K562 (cell line): ENCODE data around the gene EXT2. TPM values are rescaled to one million over a fixed set of nuclear protein-coding genes. Genes with fewer than 3 reads are reported as not detected.

Source experiments
- ATAC-seq: fragments of 200-7000 bp; cut with Tn5 transposase; 3 replicates; pipeline ENCODE4 v1.9.1; 2020; ENCODE audit warnings: moderate library complexity
- BruUV-seq: library from RNA; stranded (reverse); fragments of 400-500 nt; replicated peaks from 2 replicates; lab custom pipeline; 2021; lab: Mats Ljungman, UMichigan
- CTCF ChIA-PET: fragments of 300-600 bp; formaldehyde crosslinking; extraction: SDS; loops from one replicate; lab custom pipeline; 2021; ENCODE audit warnings: low intra/inter-chr PET ratio; lab: Yijun Ruan, JAX
- POLR2A ChIA-PET: fragments of 300-600, 350-650 bp; sonication (Branson Sonifier 250); formaldehyde crosslinking; extraction: SDS; loops from one replicate; lab custom pipeline; 2021; ENCODE audit warnings: antibody characterized with exemption, inconsistent platforms; lab: Yijun Ruan, JAX
- DNase-seq, 4 experiments: peaks; one replicate each; pipeline versions ENCODE4 v3.0.0 to v3.0.0-alpha.2; 2011 to 2018; ENCODE audit warnings: low spot score in 3 of 4, mixed read lengths in 3 of 4; ENCODE audit errors: extremely low read depth in 1 of 4
- FAIRE-seq: peaks from 2 replicates; lab custom pipeline; 2011; peaks lifted over from hg19 to GRCh38; lab: Jason Lieb, UNC
- H2AFZ ChIP-seq: 2 replicates; pipeline ENCODE4 v1.6.0; 2011; ENCODE audit warnings: low read depth, low read length, control low read depth, inconsistent platforms
- H3K27ac ChIP-seq: fragments of 200-600 bp; 3 replicates; pipeline ENCODE4 v1.8.0; 2011; ENCODE audit warnings: low read depth, mild to moderate bottlenecking, control low read depth, inconsistent platforms, low read length, moderate library complexity, mixed read lengths; ENCODE audit errors: extremely low read depth
- H3K27me3 ChIP-seq, 2 experiments: fragments of 300-600 bp in 1 of 2; 2 replicates in 1 of 2; 3 replicates in 1 of 2; pipeline versions ENCODE4 v1.6.0 to v1.8.0; 2011; ENCODE audit warnings: inconsistent platforms in 2 of 2, low read length in 2 of 2, mild to moderate bottlenecking in 1 of 2, mixed read lengths in 1 of 2, moderate library complexity in 1 of 2; ENCODE audit not compliant: control insufficient read depth in 2 of 2, insufficient read depth in 2 of 2
- H3K36me3 ChIP-seq: fragments of 300-600 bp; 3 replicates; pipeline ENCODE4 v1.8.0; 2011; ENCODE audit warnings: mild to moderate bottlenecking, low read length, inconsistent platforms; ENCODE audit not compliant: control insufficient read depth, insufficient read depth
- H3K4me1 ChIP-seq, 2 experiments: fragments of 200-600 bp in 1 of 2; replicated peaks in 1 of 2; 2 replicates in 1 of 2; 3 replicates in 1 of 2; pipeline versions ENCODE4 v1.5.1 to v1.8.0; 2011; ENCODE audit warnings: inconsistent platforms in 2 of 2, low read length in 2 of 2, mild to moderate bottlenecking in 1 of 2, mixed read lengths in 1 of 2, moderate library complexity in 1 of 2; ENCODE audit not compliant: control insufficient read depth in 2 of 2, insufficient read depth in 2 of 2
- H3K4me2 ChIP-seq: 2 replicates; pipeline ENCODE4 v1.6.1; 2011; ENCODE audit warnings: low read length, control low read depth, inconsistent platforms, mixed read lengths; ENCODE audit not compliant: insufficient read depth
- H3K4me3 ChIP-seq: fragments of 200-600 bp; sonication (generic), shearing (Covaris generic); 2 replicates; pipeline ENCODE4 v1.5.1; 2016; ENCODE audit warnings: control low read depth, inconsistent platforms
- H3K79me2 ChIP-seq: fragments of 200-600 bp; 3 replicates; pipeline ENCODE4 v1.8.0; 2011; ENCODE audit warnings: low read length, inconsistent platforms; ENCODE audit not compliant: control insufficient read depth, insufficient read depth
- H3K9ac ChIP-seq, 2 experiments: 2 replicates each; pipeline versions ENCODE4 v1.6.0 to v1.6.1; 2011; ENCODE audit warnings: low read depth in 2 of 2, low read length in 2 of 2, control low read depth in 1 of 2, inconsistent platforms in 1 of 2, mild to moderate bottlenecking in 1 of 2, mixed read lengths in 1 of 2; ENCODE audit not compliant: insufficient read depth in 1 of 2
- H3K9me1 ChIP-seq: one replicate; pipeline ENCODE4 v1.6.0; 2011; ENCODE audit warnings: inconsistent platforms, mild to moderate bottlenecking, low read length, moderate library complexity; ENCODE audit not compliant: control insufficient read depth, insufficient read depth
- H3K9me3 ChIP-seq: replicated peaks from 2 replicates; pipeline ENCODE4 v1.5.1; 2011; ENCODE audit warnings: low read depth, low read length, inconsistent platforms; ENCODE audit not compliant: control insufficient read depth, insufficient read depth
- H4K20me1 ChIP-seq: replicated peaks from 2 replicates; pipeline ENCODE4 v1.6.1; 2011; ENCODE audit warnings: low read length, inconsistent platforms, mixed read lengths; ENCODE audit not compliant: control insufficient read depth, insufficient read depth
- FIP1L1 ChIP-seq: fragments of 200-400 bp; formaldehyde crosslinking; IDR thresholded peaks from 2 replicates; pipeline ENCODE4 v1.6.1; 2018; ENCODE audit warnings: mild to moderate bottlenecking, low read depth, low read length; ENCODE audit not compliant: poor library complexity, severe bottlenecking
- GABPB1 ChIP-seq: sonication (generic); formaldehyde crosslinking; IDR thresholded peaks from 2 replicates; pipeline ENCODE4 v1.8.0; 2022; ENCODE audit warnings: mild to moderate bottlenecking, missing genetic modification reagents
- HMBOX1 ChIP-seq: sonication (generic); IDR thresholded peaks from 2 replicates; pipeline ENCODE4 v1.6.1; 2016
- KDM1A ChIP-seq, 2 experiments: fragments of 450-650 bp; IDR thresholded peaks; 2 replicates each; pipeline ENCODE4 v1.6.1; 2016; ENCODE audit warnings: mild to moderate bottlenecking in 2 of 2
- ZNF507 ChIP-seq: conservative IDR thresholded peaks from 2 replicates; pipeline ENCODE4 v1.6.1; 2017; ENCODE audit warnings: missing genetic modification characterization, missing compliant biosample characterization
- WGBS: fragments of 100-300 bp; shearing (Covaris generic); methylation state at CpG from one replicate; pipeline ENCODE4 v1.1.6; 2016; ENCODE audit warnings: low coverage, mixed read lengths; ENCODE audit not compliant: insufficient coverage; ENCODE audit errors: missing lambda C conversion rate; 5-methylcytosine and 5-hydroxymethylcytosine counted together
- in situ Hi-C: fragments of 300-500 bp; cut with MboI; formaldehyde crosslinking; loops from 4 replicates; pipeline ENCODE4 v1.15.0; 2018; ENCODE audit warnings: inconsistent platforms, mixed read lengths
- intact Hi-C: fragments of 100-400 bp; cut with micrococcal nuclease; formaldehyde crosslinking; loops from 2 replicates; pipeline ENCODE4 v1.14.2; 2022
- polyA plus RNA-seq, 8 experiments: library from polyadenylated mRNA; depleted of rRNA in 4 of 8; stranded (reverse) in 5 of 8; unstranded in 3 of 8; fragments of >200 nt; fragmentation: Nextera tagmentation in 2 of 8; fragmentation: Illumina TruSeq in 1 of 8; extraction: Ambion mirVana in 2 of 8; extraction: Trizol in 1 of 8; gene quantifications; 2 replicates each; pipeline versions ENCODE4 v1.2.1 to v1.2.3, GENCODE V29; 2011 to 2014; ENCODE audit warnings: inconsistent platforms in 1 of 8, missing spikeins in 1 of 8
- total RNA-seq, 7 experiments: library from RNA; depleted of rRNA in 6 of 7; stranded (reverse); fragments of >200 nt in 6 of 7; fragmentation: Illumina TruSeq in 2 of 7; extraction: Trizol in 2 of 7; gene quantifications; 2 replicates each; pipeline versions ENCODE4 v1.2.1 to v1.2.3, GENCODE V29; 2011 to 2021; ENCODE audit warnings: low replicate concordance in 1 of 7
- TF ChIP-seq, protein P1 (sequence below): fragments of 200-800 bp; sonication (Bioruptor generic); IDR thresholded peaks from 2 replicates; pipeline ENCODE4 v1.6.1; 2017; ENCODE audit warnings: missing genetic modification characterization, missing compliant biosample characterization

Gene EXT2
- total and polyA plus RNA-seq, 9 of the 15 experiments (the other 6 are each of a cell fraction or from before 2014, with no cell fraction given): 7.5 to 52.1 (median 38.1) TPM

DNA sequence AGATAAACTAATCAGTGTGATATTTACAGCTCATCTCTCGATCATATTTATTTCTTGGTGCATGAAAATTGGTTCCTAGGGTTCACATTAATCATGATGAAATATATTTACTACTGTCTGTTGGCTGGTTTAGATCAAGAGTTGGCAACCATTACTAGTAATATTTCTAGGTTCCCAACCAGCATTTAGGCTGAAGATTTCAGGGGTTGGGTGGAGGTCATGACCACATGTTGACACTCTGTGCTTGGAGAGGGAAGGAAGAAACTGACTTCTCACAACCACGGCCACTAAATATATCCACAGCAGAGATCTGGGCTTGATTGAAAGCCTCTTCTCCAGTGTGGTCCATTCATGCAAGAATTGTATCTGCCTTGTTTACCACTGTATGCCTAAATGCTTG is 126.5 kb downstream of the EXT2 start:
- Histone ChIP-seq H3K79me2 (no peaks in the 10 kb centered on the region), H3K36me3 (no peaks in the 10 kb centered on the region; the same call in 2 of the 3 replicates), H4K20me1 (0 out of 2 replicates have a peak, but pooled peaks cover 3% of the 10 kb centered on the region), H2AFZ (no peak overlapping the region), H3K4me3 (no peak overlapping the region), H3K9me3 (no peaks in the 10 kb centered on the region), H3K27me3 (no peaks in the 10 kb centered on the region), H3K4me1 (peaks cover 3 to 6% of the 10 kb centered on the region in 2 experiments; a peak in 3 of 5 replicates), H3K9ac (no peak overlapping the region), H3K4me2 (no peak overlapping the region), H3K27ac (no peak overlapping the region), H3K9me1 (no peaks in the 10 kb centered on the region)
- no peak for TF ChIP-seq KDM1A (IDR thresholded peaks at IDR 0.05)
- TF ChIP-seq HMBOX1: peak; percentile 61
- no peak for TF ChIP-seq ZNF507
- TF ChIP-seq, protein P1, sequence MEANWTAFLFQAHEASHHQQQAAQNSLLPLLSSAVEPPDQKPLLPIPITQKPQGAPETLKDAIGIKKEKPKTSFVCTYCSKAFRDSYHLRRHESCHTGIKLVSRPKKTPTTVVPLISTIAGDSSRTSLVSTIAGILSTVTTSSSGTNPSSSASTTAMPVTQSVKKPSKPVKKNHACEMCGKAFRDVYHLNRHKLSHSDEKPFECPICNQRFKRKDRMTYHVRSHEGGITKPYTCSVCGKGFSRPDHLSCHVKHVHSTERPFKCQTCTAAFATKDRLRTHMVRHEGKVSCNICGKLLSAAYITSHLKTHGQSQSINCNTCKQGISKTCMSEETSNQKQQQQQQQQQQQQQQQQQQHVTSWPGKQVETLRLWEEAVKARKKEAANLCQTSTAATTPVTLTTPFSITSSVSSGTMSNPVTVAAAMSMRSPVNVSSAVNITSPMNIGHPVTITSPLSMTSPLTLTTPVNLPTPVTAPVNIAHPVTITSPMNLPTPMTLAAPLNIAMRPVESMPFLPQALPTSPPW (CRISPR knock-in tag): no peak
- TF ChIP-seq GABPB1 (CRISPR knock-in tag): no peak
- no peak for TF ChIP-seq FIP1L1
- ChIA-PET POLR2A (interaction anchor here (0.8 kb wide), 1 partner anchor 355 kb away, joined by 3 read pairs; no protein-coding TSS in a partner anchor), CTCF (no interaction called here)
- 55% methylated on average over 2 of the region's 2 CpGs for WGBS
- DNase-seq (no peak), FAIRE-seq (no peak), ATAC-seq (no peak)
- in situ Hi-C loops: no loop called here
- intact Hi-C loops: no loop called here
- BruUV-seq: no TSS peak
